NCI-H1417 (cell line): ENCODE results near the gene ZDHHC17.
"Not testable (repeated sequence)": the region's sequence is repeated elsewhere in the genome, so short reads cannot be mapped to it uniquely, and the experiment has no call there.

Experiments used
- DNase-seq, 3 experiments: peaks; one replicate each; lab custom pipeline; 2025; lab: John Stamatoyannopoulos, UW

The ZDHHC17 gene

GRCh38 chr12:76765598-76765997 is 1.7 kb downstream of the ZDHHC17 start:
- DNase-seq: no peak

- no peak for DNase-seq
Measured at GRCh38 chr12:76766161-76766560, 2.2 kb downstream of the ZDHHC17 start.

GRCh38 chr12:76768576-76768975 is 4.7 kb downstream of the ZDHHC17 start:
- DNase-seq: no peak

- no peak for DNase-seq
Measured at GRCh38 chr12:76777765-76778216, 13.9 kb downstream of the ZDHHC17 start.

- DNase-seq: no peak
Measured at GRCh38 chr12:76778364-76778763, 14.4 kb downstream of the ZDHHC17 start.

GRCh38 chr12:76779310-76779709 is 15.4 kb downstream of the ZDHHC17 start:
- not testable (repeated sequence) for DNase-seq

- no peak for DNase-seq
Measured at GRCh38 chr12:76781321-76781720, 17.4 kb downstream of the ZDHHC17 start.

- no peak for DNase-seq
Measured at GRCh38 chr12:76782526-76782925, 18.6 kb downstream of the ZDHHC17 start.

GRCh38 chr12:76784600-76785051 is 20.7 kb downstream of the ZDHHC17 start:
- no peak for DNase-seq

- DNase-seq: no peak
Measured at GRCh38 chr12:76785407-76785806, 21.5 kb downstream of the ZDHHC17 start.

- DNase-seq: no peak
Measured at GRCh38 chr12:76786986-76787385, 23.1 kb downstream of the ZDHHC17 start.

- no peak for DNase-seq
Measured at GRCh38 chr12:76787689-76788088, 23.8 kb downstream of the ZDHHC17 start.

GRCh38 chr12:76789335-76790050 is 25.6 kb downstream of the ZDHHC17 start:
- no peak for DNase-seq

GRCh38 chr12:76790564-76791552 is 26.9 kb downstream of the ZDHHC17 start:
- peak in 2 of 3 experiments; percentile 28 to 69 for DNase-seq

- DNase-seq: no peak
Measured at GRCh38 chr12:76792828-76793227, 28.9 kb downstream of the ZDHHC17 start.

GRCh38 chr12:76798864-76799263 is 34.9 kb downstream of the ZDHHC17 start:
- DNase-seq: no peak

GRCh38 chr12:76799362-76799761 is 35.4 kb downstream of the ZDHHC17 start:
- DNase-seq: no peak

GRCh38 chr12:76802060-76802459 is 38.1 kb downstream of the ZDHHC17 start:
- DNase-seq: no peak

- DNase-seq: no peak
Measured at GRCh38 chr12:76804435-76804976, 40.6 kb downstream of the ZDHHC17 start.

GRCh38 chr12:76810671-76811419 is 46.9 kb downstream of the ZDHHC17 start:
- DNase-seq: no peak

GRCh38 chr12:76811976-76812375 is 48.1 kb downstream of the ZDHHC17 start:
- no peak for DNase-seq

- no peak for DNase-seq
Measured at GRCh38 chr12:76813265-76813664, 49.4 kb downstream of the ZDHHC17 start.
